ENCODE results near the gene ZNF827. TPM values are rescaled to one million over a fixed set of nuclear protein-coding genes. Genes with fewer than 3 reads are reported as not detected.

Gene ZNF827
- total and polyA plus RNA-seq, 9 of the 15 experiments (the other 6 are each of a cell fraction or from before 2014, with no cell fraction given) = 0.07 to 0.40 TPM; not detected in 7

DNA sequence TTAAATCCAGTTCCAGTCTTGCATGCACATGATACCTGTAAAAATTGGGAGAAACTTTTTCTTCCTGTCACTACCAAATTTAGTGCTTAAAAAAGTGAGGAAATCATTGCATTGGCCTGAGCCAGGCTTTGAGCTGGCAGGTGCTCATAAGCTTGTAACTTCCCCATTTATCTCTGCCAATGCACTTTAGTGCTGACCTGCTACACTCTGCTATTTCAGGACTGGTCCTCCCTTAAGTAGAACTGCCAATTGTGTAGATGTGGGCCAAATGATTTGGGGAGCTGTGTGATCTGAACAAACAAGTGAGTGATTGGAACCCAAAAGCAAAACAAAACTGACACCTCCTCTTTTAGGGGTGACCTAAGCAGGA lies 51.8 kb downstream of the ZNF827 start (continued):
- TF ChIP-seq TCF3 (CRISPR knock-in tag; IDR thresholded peaks at IDR 0.05) = no peak
- TF ChIP-seq, protein P1, sequence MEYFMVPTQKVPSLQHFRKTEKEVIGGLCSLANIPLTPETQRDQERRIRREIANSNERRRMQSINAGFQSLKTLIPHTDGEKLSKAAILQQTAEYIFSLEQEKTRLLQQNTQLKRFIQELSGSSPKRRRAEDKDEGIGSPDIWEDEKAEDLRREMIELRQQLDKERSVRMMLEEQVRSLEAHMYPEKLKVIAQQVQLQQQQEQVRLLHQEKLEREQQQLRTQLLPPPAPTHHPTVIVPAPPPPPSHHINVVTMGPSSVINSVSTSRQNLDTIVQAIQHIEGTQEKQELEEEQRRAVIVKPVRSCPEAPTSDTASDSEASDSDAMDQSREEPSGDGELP (CRISPR knock-in tag; IDR thresholded peaks at IDR 0.05; ENCODE audit: borderline replicate concordance) = no peak
- TF ChIP-seq, protein P2, sequence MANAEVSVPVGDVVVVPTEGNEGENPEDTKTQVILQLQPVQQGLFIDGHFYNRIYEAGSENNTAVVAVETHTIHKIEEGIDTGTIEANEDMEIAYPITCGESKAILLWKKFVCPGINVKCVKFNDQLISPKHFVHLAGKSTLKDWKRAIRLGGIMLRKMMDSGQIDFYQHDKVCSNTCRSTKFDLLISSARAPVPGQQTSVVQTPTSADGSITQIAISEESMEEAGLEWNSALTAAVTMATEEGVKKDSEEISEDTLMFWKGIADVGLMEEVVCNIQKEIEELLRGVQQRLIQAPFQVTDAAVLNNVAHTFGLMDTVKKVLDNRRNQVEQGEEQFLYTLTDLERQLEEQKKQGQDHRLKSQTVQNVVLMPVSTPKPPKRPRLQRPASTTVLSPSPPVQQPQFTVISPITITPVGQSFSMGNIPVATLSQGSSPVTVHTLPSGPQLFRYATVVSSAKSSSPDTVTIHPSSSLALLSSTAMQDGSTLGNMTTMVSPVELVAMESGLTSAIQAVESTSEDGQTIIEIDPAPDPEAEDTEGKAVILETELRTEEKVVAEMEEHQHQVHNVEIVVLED (CRISPR knock-in tag; IDR thresholded peaks at IDR 0.05) = no peak

GRCh38 chr4:145885666-145886065 lies 53.0 kb downstream of the ZNF827 start:
- Histone ChIP-seq H3K4me2 (ENCODE audit: insufficient read depth, low read length) (no peak overlapping the region), H3K9me3 (replicated peaks; ENCODE audit: control insufficient read depth, insufficient read depth, low read depth, low read length) (no peaks in the 10 kb centered on the region), H3K27ac (ENCODE audit: extremely low read depth, low read depth, low read length) (no peak overlapping the region), H3K27me3 (ENCODE audit: control insufficient read depth in 2 of 2, insufficient read depth in 2 of 2, low read length in 2 of 2) (peaks cover 0 to 16% of the 10 kb centered on the region in 2 experiments; a peak in 2 of 5 replicates), H3K9me1 (ENCODE audit: control insufficient read depth, insufficient read depth, low read length) (no peaks in the 10 kb centered on the region), H2AFZ (ENCODE audit: low read depth, low read length) (no peak overlapping the region), H3K79me2 (ENCODE audit: control insufficient read depth, insufficient read depth, low read length) (no peaks in the 10 kb centered on the region), H3K4me3 (no peak overlapping the region), H3K4me1 (replicated peaks in 1 of 2; ENCODE audit: control insufficient read depth in 2 of 2, insufficient read depth in 2 of 2, low read length in 2 of 2) (no peaks in the 10 kb centered on the region), H3K9ac (ENCODE audit: insufficient read depth in 1 of 2, low read depth in 2 of 2, low read length in 2 of 2) (no peak overlapping the region), H3K36me3 (ENCODE audit: control insufficient read depth, insufficient read depth, low read length) (no peaks in the 10 kb centered on the region), H4K20me1 (replicated peaks; ENCODE audit: control insufficient read depth, insufficient read depth, low read length) (no peaks in the 10 kb centered on the region)
- TF ChIP-seq HDAC2 (IDR thresholded peaks at IDR 0.05) = no peak
- no peak for TF ChIP-seq MAFF (IDR thresholded peaks at IDR 0.05; ENCODE audit: low read length)
- no peak for TF ChIP-seq ETS2 (tag; IDR thresholded peaks at IDR 0.05; ENCODE audit: borderline replicate concordance, poor library complexity, severe bottlenecking)
- TF ChIP-seq, protein P3, sequence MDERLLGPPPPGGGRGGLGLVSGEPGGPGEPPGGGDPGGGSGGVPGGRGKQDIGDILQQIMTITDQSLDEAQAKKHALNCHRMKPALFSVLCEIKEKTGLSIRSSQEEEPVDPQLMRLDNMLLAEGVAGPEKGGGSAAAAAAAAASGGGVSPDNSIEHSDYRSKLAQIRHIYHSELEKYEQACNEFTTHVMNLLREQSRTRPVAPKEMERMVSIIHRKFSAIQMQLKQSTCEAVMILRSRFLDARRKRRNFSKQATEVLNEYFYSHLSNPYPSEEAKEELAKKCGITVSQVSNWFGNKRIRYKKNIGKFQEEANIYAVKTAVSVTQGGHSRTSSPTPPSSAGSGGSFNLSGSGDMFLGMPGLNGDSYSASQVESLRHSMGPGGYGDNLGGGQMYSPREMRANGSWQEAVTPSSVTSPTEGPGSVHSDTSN (CRISPR knock-in tag; IDR thresholded peaks at IDR 0.05; ENCODE audit: low read depth) = no peak
- TF ChIP-seq, protein P3 (tag; conservative IDR thresholded peaks at IDR 0.05; ENCODE audit: low read depth) = no peak
- TF ChIP-seq ZNF76 (CRISPR knock-in tag; IDR thresholded peaks at IDR 0.05; ENCODE audit: borderline replicate concordance) = no peak
- no peak for TF ChIP-seq EP400 (IDR thresholded peaks at IDR 0.05)
- TF ChIP-seq PTBP1 (IDR thresholded peaks at IDR 0.05; ENCODE audit: low read depth, low read length) = no peak
- TF ChIP-seq PTRF (tag; IDR thresholded peaks at IDR 0.05) = no peak
- TF ChIP-seq HNRNPH1 (optimal IDR thresholded peaks at IDR 0.05; ENCODE audit: low read depth, low read length) = no peak
- TF ChIP-seq ZNF449 (CRISPR knock-in tag; IDR thresholded peaks at IDR 0.05) = no peak
- no TSS peak for BruUV-seq (replicated peaks)
- ChIA-PET CTCF (ENCODE audit: low intra/inter-chr PET ratio) (no interaction called here), POLR2A (no interaction called here)
- FAIRE-seq (no peak), DNase-seq (ENCODE audit: extremely low read depth in 1 of 4, low spot score in 3 of 4) (no peak), ATAC-seq (no peak)
- WGBS (ENCODE audit: insufficient coverage, low coverage, missing lambda C conversion rate) = under 1% methylated on average over 9 of the region's 9 CpGs
- in situ Hi-C loops (cut with MboI) (no loop called here), intact Hi-C loops (cut with micrococcal nuclease) (no loop called here)

All from K562 (cell line).